ENCODE results near the gene CACNA1A.

Gene CACNA1A

GRCh38 chr19:13225973-13226865 is 280.1 kb downstream of the CACNA1A start:
- no peaks in the 10 kb centered on the region for H3K36me3 ChIP-seq (ENCODE audit: control insufficient read depth in 2 of 2, insufficient read depth in 1 of 2, low read length in 2 of 2)
- H3K9me3 ChIP-seq (ENCODE audit: control insufficient read depth, insufficient read depth, low read depth, low read length) = no peaks in the 10 kb centered on the region
- no peak overlapping the region for H3K4me3 ChIP-seq (ENCODE audit: low read depth, low read length)
- no peaks in the 10 kb centered on the region for H3K4me1 ChIP-seq (ENCODE audit: control insufficient read depth, insufficient read depth, low read length)
- no peak overlapping the region for H3K27ac ChIP-seq (ENCODE audit: extremely low read depth, low read depth, low read length)
- CTCF ChIA-PET = no interaction called here
- POLR2A ChIA-PET = no interaction called here
- TF ChIP-seq SCRT2 (tag by site-specific recombination; IDR thresholded peaks at IDR 0.05) (peak; percentile 89), REST (tag by site-specific recombination; IDR thresholded peaks at IDR 0.05) (no peak), PRDM10 (tag by site-specific recombination; IDR thresholded peaks at IDR 0.05) (peak; percentile 32; the same call in 1 of the 2 replicates), ZNF544 (tag by site-specific recombination; IDR thresholded peaks at IDR 0.05) (no peak)

- no peaks in the 10 kb centered on the region for H3K9me3 ChIP-seq (ENCODE audit: control insufficient read depth, insufficient read depth, low read depth, low read length)
- no peaks in the 10 kb centered on the region for H3K4me1 ChIP-seq (ENCODE audit: control insufficient read depth, insufficient read depth, low read length)
- CTCF ChIA-PET = no interaction called here
- TF ChIP-seq ZIC2 (tag by site-specific recombination; IDR thresholded peaks at IDR 0.05) (0 out of 2 replicates have a peak, but pooled peaks have one; percentile 13), ZFP41 (tag by site-specific recombination; IDR thresholded peaks at IDR 0.05; ENCODE audit: borderline replicate concordance) (no peak), OSR2 (tag by site-specific recombination; IDR thresholded peaks at IDR 0.05) (no peak), ZNF223 (tag by site-specific recombination; IDR thresholded peaks at IDR 0.05) (no peak), ZNF776 (tag by site-specific recombination; IDR thresholded peaks at IDR 0.05; ENCODE audit: borderline replicate concordance) (no peak), HOXD13 (CRISPR knock-in tag; IDR thresholded peaks at IDR 0.05; ENCODE audit: borderline replicate concordance) (no peak), SP3 (tag by site-specific recombination; IDR thresholded peaks at IDR 0.05) (no peak)
- H3K4me3 ChIP-seq (ENCODE audit: low read depth, low read length) = no peak overlapping the region
- H3K27ac ChIP-seq (ENCODE audit: extremely low read depth, low read depth, low read length) = no peak overlapping the region
- no peaks in the 10 kb centered on the region for H3K36me3 ChIP-seq (ENCODE audit: control insufficient read depth in 2 of 2, insufficient read depth in 1 of 2, low read length in 2 of 2)
- POLR2A ChIA-PET = no interaction called here
Observed at GRCh38 chr19:13225085-13225484, 281.2 kb downstream of the CACNA1A start.

- H3K9me3 ChIP-seq (ENCODE audit: control insufficient read depth, insufficient read depth, low read depth, low read length) = no peaks in the 10 kb centered on the region
- ChIA-PET CTCF (interaction anchor here (0.5 to 2.0 kb wide), 4 partner anchors 8 to 255 kb away, joined by 3 to 5 read pairs (median 4); no protein-coding TSS in a partner anchor), POLR2A (interaction anchor here (0.5 kb wide), 1 partner anchor 348 kb away, joined by 3 read pairs; no protein-coding TSS in a partner anchor)
- no peak overlapping the region for H3K27ac ChIP-seq (ENCODE audit: extremely low read depth, low read depth, low read length)
- H3K4me3 ChIP-seq (ENCODE audit: low read depth, low read length) = no peak overlapping the region
- TF ChIP-seq ZNF121 (tag by site-specific recombination; IDR thresholded peaks at IDR 0.05) = peak; percentile 41; the same call in 1 of the 2 replicates
- no peak for TF ChIP-seq ZNF514 (tag by site-specific recombination; IDR thresholded peaks at IDR 0.05)
- TF ChIP-seq ZNF423 (tag by site-specific recombination; IDR thresholded peaks at IDR 0.05) = no peak
- TF ChIP-seq ELK4 (IDR thresholded peaks at IDR 0.05; ENCODE audit: borderline replicate concordance, low read depth, low read length) = no peak
- H3K36me3 ChIP-seq (ENCODE audit: control insufficient read depth in 2 of 2, insufficient read depth in 1 of 2, low read length in 2 of 2) = no peaks in the 10 kb centered on the region
- H3K4me1 ChIP-seq (ENCODE audit: control insufficient read depth, insufficient read depth, low read length) = no peaks in the 10 kb centered on the region
Observed at GRCh38 chr19:13220847-13221246, 285.4 kb downstream of the CACNA1A start.

Measured in HEK293 (cell line).